Activated naive CD4-positive, alpha-beta T cell treated with anti-CD3 and anti-CD28 coated beads, Interleukin-2, amount 50 U/mL, for 16 hours (primary cell): ENCODE data around the gene TVP23A.
A peak's percentile ranks its signal among the peaks of the same experiment; 100 is the strongest.
"Not testable (repeated sequence)": the region's sequence is repeated elsewhere in the genome, so short reads cannot be mapped to it uniquely, and the experiment has no call there.

Experiments
- DNase-seq: peaks from one replicate; pipeline ENCODE4 v3.0.0-alpha.2; 2020

TVP23A gene

GRCh38 chr16:10744370-10745030 lies 74.1 kb downstream of the TVP23A start:
- DNase-seq: no peak

- DNase-seq: peak; percentile 98
These were observed 74.8 kb downstream of the TVP23A start, which contains the start of gene NUBP1 for GRCh38 chr16:10743610-10744369. NUBP1 (plus strand) TSS chr16:10743842; CDS start chr16:10743864, 22 bp downstream.

GRCh38 chr16:10743227-10743609 lies 75.4 kb downstream of the TVP23A start:
- DNase-seq: no peak

- no peak for DNase-seq
These were observed 76.8 kb downstream of the TVP23A start for GRCh38 chr16:10741844-10742243.

GRCh38 chr16:10741249-10741648 lies 77.3 kb downstream of the TVP23A start:
- DNase-seq: not testable (repeated sequence)

GRCh38 chr16:10740845-10741208 lies 77.8 kb downstream of the TVP23A start:
- DNase-seq: no peak

GRCh38 chr16:10740000-10740844 lies 78.4 kb downstream of the TVP23A start:
- DNase-seq: no peak

GRCh38 chr16:10738231-10739077 lies 80.1 kb downstream of the TVP23A start:
- peak; percentile 36 for DNase-seq

- DNase-seq: peak; percentile 59
These were observed 81.4 kb downstream of the TVP23A start for GRCh38 chr16:10737068-10737625.

- no peak for DNase-seq
These were observed 86.8 kb downstream of the TVP23A start for GRCh38 chr16:10731790-10732189.

- no peak for DNase-seq
These were observed 89.2 kb downstream of the TVP23A start for GRCh38 chr16:10729104-10730048.

- no peak for DNase-seq
These were observed 90.3 kb downstream of the TVP23A start for GRCh38 chr16:10728003-10728887.
